ENCODE measurements around the gene ATP1A1.

DNA sequence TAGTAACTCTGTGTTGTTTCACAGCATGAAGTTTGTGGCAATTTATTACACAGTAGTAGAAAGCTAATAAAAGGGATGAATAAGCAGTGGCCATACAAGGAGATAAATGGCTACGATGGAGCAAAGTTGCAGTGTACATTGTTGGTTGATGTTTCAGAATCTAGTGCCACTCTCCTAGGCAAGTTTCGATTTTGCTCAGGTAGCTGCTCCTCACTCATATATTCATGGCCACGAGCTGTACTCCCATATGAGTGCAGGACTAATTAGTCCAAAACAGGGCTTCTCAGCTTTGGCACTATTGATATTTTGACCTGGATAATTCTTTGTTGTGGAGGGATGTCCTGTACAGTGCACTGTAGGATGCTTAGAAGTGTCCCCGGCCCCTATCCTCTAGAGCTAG lies 30.0 kb upstream of the ATP1A1 start:
- TF ChIP-seq, protein P1, sequence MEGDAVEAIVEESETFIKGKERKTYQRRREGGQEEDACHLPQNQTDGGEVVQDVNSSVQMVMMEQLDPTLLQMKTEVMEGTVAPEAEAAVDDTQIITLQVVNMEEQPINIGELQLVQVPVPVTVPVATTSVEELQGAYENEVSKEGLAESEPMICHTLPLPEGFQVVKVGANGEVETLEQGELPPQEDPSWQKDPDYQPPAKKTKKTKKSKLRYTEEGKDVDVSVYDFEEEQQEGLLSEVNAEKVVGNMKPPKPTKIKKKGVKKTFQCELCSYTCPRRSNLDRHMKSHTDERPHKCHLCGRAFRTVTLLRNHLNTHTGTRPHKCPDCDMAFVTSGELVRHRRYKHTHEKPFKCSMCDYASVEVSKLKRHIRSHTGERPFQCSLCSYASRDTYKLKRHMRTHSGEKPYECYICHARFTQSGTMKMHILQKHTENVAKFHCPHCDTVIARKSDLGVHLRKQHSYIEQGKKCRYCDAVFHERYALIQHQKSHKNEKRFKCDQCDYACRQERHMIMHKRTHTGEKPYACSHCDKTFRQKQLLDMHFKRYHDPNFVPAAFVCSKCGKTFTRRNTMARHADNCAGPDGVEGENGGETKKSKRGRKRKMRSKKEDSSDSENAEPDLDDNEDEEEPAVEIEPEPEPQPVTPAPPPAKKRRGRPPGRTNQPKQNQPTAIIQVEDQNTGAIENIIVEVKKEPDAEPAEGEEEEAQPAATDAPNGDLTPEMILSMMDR (conservative IDR thresholded peaks at IDR 0.05 in 1 of 2, IDR thresholded peaks at IDR 0.05 in 1 of 2; ENCODE audit: low read depth in 1 of 2, low read length in 2 of 2) = no peak
- TF ChIP-seq EZH2 (IDR thresholded peaks at IDR 0.05; ENCODE audit: low read length, missing control alignments) = no peak
